Liver (tissue), 9 donors: Measurements from ENCODE around the gene DEK. TPM values are rescaled to one million over a fixed set of nuclear protein-coding genes. Genes with fewer than 3 reads are reported as not detected.

Experiments
- DNase-seq: peaks from one replicate; pipeline ENCODE4 v3.0.0-alpha.2; 2017; ENCODE audit warnings: low spot score
- H3K27ac ChIP-seq, 2 donors: one replicate each; pipeline ENCODE4 v1.7.0; 2013; ENCODE audit warnings: inconsistent platforms in 2 of 2, low read length in 2 of 2, control low read depth in 1 of 2, low read depth in 1 of 2, mild to moderate bottlenecking in 1 of 2
- H3K27me3 ChIP-seq, 4 donors: one replicate each; pipeline versions ENCODE4 v1.6.1 to v1.7.0; 2013; ENCODE audit warnings: low read length in 3 of 4, inconsistent platforms in 1 of 4, mild to moderate bottlenecking in 1 of 4, moderate library complexity in 1 of 4; ENCODE audit not compliant: control insufficient read depth in 4 of 4, insufficient read depth in 4 of 4
- H3K36me3 ChIP-seq, 4 donors: one replicate each; pipeline versions ENCODE4 v1.6.1 to v1.7.0; 2013; ENCODE audit warnings: low read length in 3 of 4, mild to moderate bottlenecking in 3 of 4, low read depth in 1 of 4, moderate library complexity in 1 of 4; ENCODE audit not compliant: control insufficient read depth in 4 of 4, insufficient read depth in 3 of 4
- H3K4me1 ChIP-seq, 4 donors: one replicate each; pipeline versions ENCODE4 v1.6.1 to v1.7.0; 2013; ENCODE audit warnings: low read length in 3 of 4, mild to moderate bottlenecking in 3 of 4, moderate library complexity in 1 of 4; ENCODE audit not compliant: control insufficient read depth in 4 of 4, insufficient read depth in 4 of 4
- H3K4me3 ChIP-seq, 3 donors: one replicate each; pipeline versions ENCODE4 v1.6.1 to v1.7.0; 2013; ENCODE audit warnings: low read length in 3 of 3, control low read depth in 1 of 3, low read depth in 1 of 3, mild to moderate bottlenecking in 1 of 3
- H3K9ac ChIP-seq, 2 donors: one replicate each; pipeline ENCODE4 v1.7.0; 2013; ENCODE audit warnings: low read length in 2 of 2, mild to moderate bottlenecking in 2 of 2, moderate library complexity in 2 of 2, control low read depth in 1 of 2, low read depth in 1 of 2
- H3K9me3 ChIP-seq, 4 donors: one replicate each; pipeline versions ENCODE4 v1.6.1 to v1.7.0; 2013; ENCODE audit warnings: low read length in 3 of 4; ENCODE audit not compliant: control insufficient read depth in 4 of 4
- ATF3 ChIP-seq: IDR thresholded peaks from 2 replicates; pipeline ENCODE4 v1.6.1; 2016; ENCODE audit warnings: antibody characterized with exemption
- EGR1 ChIP-seq, 2 donors: IDR thresholded peaks; 2 replicates each; pipeline ENCODE4 v1.6.1; 2016 to 2018; ENCODE audit warnings: antibody characterized with exemption in 2 of 2, low read depth in 2 of 2
- FOXA1 ChIP-seq: IDR thresholded peaks from 2 replicates; pipeline ENCODE4 v1.6.1; 2016; ENCODE audit warnings: antibody characterized with exemption
- FOXA2 ChIP-seq: IDR thresholded peaks from 2 replicates; pipeline ENCODE4 v1.6.1; 2016; ENCODE audit warnings: antibody characterized with exemption
- GABPA ChIP-seq, 2 donors: IDR thresholded peaks in 1 of 2; conservative IDR thresholded peaks in 1 of 2; 2 replicates each; pipeline ENCODE4 v1.6.1; 2016; ENCODE audit warnings: antibody characterized with exemption in 2 of 2, mild to moderate bottlenecking in 1 of 2, moderate library complexity in 1 of 2
- HNF4A ChIP-seq, 2 donors: conservative IDR thresholded peaks; 2 replicates each; pipeline ENCODE4 v1.6.1; 2016; ENCODE audit warnings: antibody characterized with exemption in 2 of 2, mild to moderate bottlenecking in 2 of 2
- HNF4G ChIP-seq: IDR thresholded peaks from 2 replicates; pipeline ENCODE4 v1.6.1; 2016; ENCODE audit warnings: antibody characterized with exemption
- JUND ChIP-seq, 2 donors: IDR thresholded peaks; 2 replicates each; pipeline ENCODE4 v1.6.1; 2016; ENCODE audit warnings: antibody characterized with exemption in 2 of 2
- MAX ChIP-seq: IDR thresholded peaks from 2 replicates; pipeline ENCODE4 v1.6.1; 2016; ENCODE audit warnings: antibody characterized with exemption
- RAD21 ChIP-seq, 2 donors: IDR thresholded peaks; 2 replicates each; pipeline ENCODE4 v1.6.1; 2016; ENCODE audit warnings: antibody characterized with exemption in 2 of 2, mild to moderate bottlenecking in 2 of 2
- REST ChIP-seq: IDR thresholded peaks from 2 replicates; pipeline ENCODE4 v1.6.1; 2016; ENCODE audit warnings: antibody characterized with exemption, mild to moderate bottlenecking
- SP1 ChIP-seq: IDR thresholded peaks from 2 replicates; pipeline ENCODE4 v1.6.1; 2018; ENCODE audit warnings: antibody characterized with exemption, mild to moderate bottlenecking
- TAF1 ChIP-seq: conservative IDR thresholded peaks from 2 replicates; pipeline ENCODE4 v1.6.1; 2016; ENCODE audit warnings: antibody characterized with exemption, mild to moderate bottlenecking
- YY1 ChIP-seq: IDR thresholded peaks from 2 replicates; pipeline ENCODE4 v1.6.1; 2016; ENCODE audit warnings: antibody characterized with exemption, mild to moderate bottlenecking
- WGBS: extraction: QIAGEN DNeasy Blood & Tissue Kit; methylation state at CpG from one replicate; pipeline ENCODE4 v1.1.7; 2013; 5-methylcytosine and 5-hydroxymethylcytosine counted together
- polyA plus RNA-seq, 2 donors: library from polyadenylated mRNA; stranded (reverse) in 1 of 2; unstranded in 1 of 2; fragments of 200-250 nt in 1 of 2; fragments of >200 nt in 1 of 2; fragmentation: Nextera tagmentation in 1 of 2; extraction: Ambion mirVana in 1 of 2; gene quantifications; one replicate each; pipeline versions ENCODE4 v1.2.1 to v1.2.3, GENCODE V29; 2013 to 2015
- total RNA-seq, 2 donors: library from RNA; depleted of rRNA; stranded (reverse); fragments of >200 nt; gene quantifications; one replicate each; pipeline ENCODE4 v1.2.3, GENCODE V29; 2014
- donor health status: healthy.
- donor health status: healthy.
- donor health status: healthy.
- donor health status: healthy.
- donor health status: healthy.

The DEK gene
- total and polyA plus RNA-seq, 4 donors: 19.7 to 92.6 (median 26.8) TPM

- Histone ChIP-seq H3K9ac (no peak overlapping the region), H3K4me1 (peaks cover 3 to 14% (median 8%) of the 10 kb centered on the region in 4 donors), H3K9me3 (no peaks in the 10 kb centered on the region), H3K4me3 (peak overlapping the region in 1 of 3 donors; percentile 49), H3K27ac (no peak overlapping the region), H3K27me3 (peaks cover 2 to 4% (median 3%) of the 10 kb centered on the region in 4 donors), H3K36me3 (no peaks in the 10 kb centered on the region)
- no peak for DNase-seq
- 32% methylated on average over 12 of the region's 12 CpGs for WGBS
- no peak for TF ChIP-seq HNF4A (conservative IDR thresholded peaks at IDR 0.05)
- no peak for TF ChIP-seq JUND (IDR thresholded peaks at IDR 0.05)
- TF ChIP-seq TAF1: no peak
- TF ChIP-seq YY1: no peak
- TF ChIP-seq REST: no peak
- TF ChIP-seq SP1: no peak
- TF ChIP-seq FOXA2: no peak
- no peak for TF ChIP-seq GABPA (IDR thresholded peaks at IDR 0.05 in 1 of 2, conservative IDR thresholded peaks at IDR 0.05 in 1 of 2)
- no peak for TF ChIP-seq EGR1 (IDR thresholded peaks at IDR 0.05; ENCODE audit: low read depth in 2 of 2)
Measured at GRCh38 chr6:18276610-18277236, 12.4 kb upstream of the DEK start.

- no peaks in the 10 kb centered on the region for H3K27me3 ChIP-seq
- H3K4me3 ChIP-seq: no peak overlapping the region
- H3K36me3 ChIP-seq: no peaks in the 10 kb centered on the region
- no peak for DNase-seq
- H3K9me3 ChIP-seq: no peaks in the 10 kb centered on the region
- 97% methylated on average over 4 of the region's 4 CpGs for WGBS
- H3K4me1 ChIP-seq: peaks cover 0 to 2% (median under 1%) of the 10 kb centered on the region in 4 donors
- H3K9ac ChIP-seq: no peak overlapping the region
- H3K27ac ChIP-seq: no peak overlapping the region
- TF ChIP-seq JUND (IDR thresholded peaks at IDR 0.05): no peak
Measured at GRCh38 chr6:18270216-18270615, 5.9 kb upstream of the DEK start.

- TF ChIP-seq GABPA (IDR thresholded peaks at IDR 0.05 in 1 of 2, conservative IDR thresholded peaks at IDR 0.05 in 1 of 2): no peak
- TF ChIP-seq RAD21 (IDR thresholded peaks at IDR 0.05): no peak
- TF ChIP-seq SP1: no peak
- TF ChIP-seq FOXA1: no peak
- TF ChIP-seq JUND (IDR thresholded peaks at IDR 0.05): no peak
- no peak for TF ChIP-seq MAX
- no peak for TF ChIP-seq REST
- TF ChIP-seq HNF4G: no peak
- no peak for TF ChIP-seq ATF3
- no peak for TF ChIP-seq HNF4A (conservative IDR thresholded peaks at IDR 0.05)
- WGBS: 76% methylated on average over 10 of the region's 10 CpGs
- no peaks in the 10 kb centered on the region for H3K9me3 ChIP-seq
- no peak for DNase-seq
- H3K27me3 ChIP-seq: no peaks in the 10 kb centered on the region
- no peak overlapping the region for H3K27ac ChIP-seq
- H3K4me1 ChIP-seq: peaks cover 0 to 7% (median 3%) of the 10 kb centered on the region in 4 donors
- H3K4me3 ChIP-seq: no peak overlapping the region
- H3K36me3 ChIP-seq: no peaks in the 10 kb centered on the region
- no peak overlapping the region for H3K9ac ChIP-seq
Measured at GRCh38 chr6:18269717-18270116, 5.4 kb upstream of the DEK start.
